ENCODE measurements around the gene SBK2. TPM values are rescaled to one million over a fixed set of nuclear protein-coding genes. Genes with fewer than 3 reads are reported as not detected.

SBK2 gene, protein sequence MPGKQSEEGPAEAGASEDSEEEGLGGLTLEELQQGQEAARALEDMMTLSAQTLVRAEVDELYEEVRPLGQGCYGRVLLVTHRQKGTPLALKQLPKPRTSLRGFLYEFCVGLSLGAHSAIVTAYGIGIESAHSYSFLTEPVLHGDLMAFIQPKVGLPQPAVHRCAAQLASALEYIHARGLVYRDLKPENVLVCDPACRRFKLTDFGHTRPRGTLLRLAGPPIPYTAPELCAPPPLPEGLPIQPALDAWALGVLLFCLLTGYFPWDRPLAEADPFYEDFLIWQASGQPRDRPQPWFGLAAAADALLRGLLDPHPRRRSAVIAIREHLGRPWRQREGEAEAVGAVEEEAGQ
- 2.0 to 2.9 TPM (median 2.2 TPM) in 5 replicates for total RNA-seq (2022; extraction: Qiagen RNA extraction; ENCODE audit: low read depth)

DNA sequence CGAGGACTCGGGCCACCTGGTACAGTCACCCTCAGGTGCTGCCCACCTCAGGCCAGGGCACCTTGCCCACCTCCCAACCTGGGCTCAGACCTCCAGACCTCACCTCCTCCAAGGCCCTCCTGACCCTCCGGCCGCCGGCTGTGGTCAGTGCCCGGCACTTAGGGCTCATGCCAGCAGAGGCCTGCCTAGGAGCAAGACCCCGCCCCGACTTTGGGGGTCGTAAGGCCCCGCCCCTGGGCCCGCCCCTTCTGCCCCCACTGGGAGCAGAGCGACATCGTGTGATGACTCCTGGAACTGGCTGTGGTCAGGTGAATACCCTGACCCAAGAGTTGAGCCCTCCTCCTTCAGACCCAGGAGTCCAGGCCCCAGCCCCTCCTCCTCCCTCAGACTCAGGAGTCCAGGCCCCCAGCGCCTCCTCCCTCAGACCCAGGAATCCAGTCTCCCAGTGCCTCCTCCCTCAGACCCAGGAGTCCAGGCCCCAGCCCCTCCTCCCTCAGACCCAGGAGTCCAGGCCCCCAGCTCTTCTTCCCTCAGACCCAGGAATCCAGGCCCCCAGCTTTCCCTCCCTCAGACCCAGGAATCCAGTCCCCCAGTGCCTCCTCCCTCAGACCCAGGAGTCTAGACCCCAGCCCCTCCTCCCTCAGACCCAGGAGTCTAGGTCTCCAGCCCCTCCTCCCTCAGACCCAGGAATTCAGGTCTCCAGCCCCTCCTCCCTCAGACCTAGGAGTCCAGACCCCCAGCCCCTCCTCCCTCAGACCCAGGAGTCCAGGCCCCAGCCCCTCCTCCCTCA is at the start of gene SBK2:
Gene SBK2 (minus strand): TSS at position 183 of the 790 bp plus-strand sequence. CDS start 839 bp downstream, outside the sequence.

DNA sequence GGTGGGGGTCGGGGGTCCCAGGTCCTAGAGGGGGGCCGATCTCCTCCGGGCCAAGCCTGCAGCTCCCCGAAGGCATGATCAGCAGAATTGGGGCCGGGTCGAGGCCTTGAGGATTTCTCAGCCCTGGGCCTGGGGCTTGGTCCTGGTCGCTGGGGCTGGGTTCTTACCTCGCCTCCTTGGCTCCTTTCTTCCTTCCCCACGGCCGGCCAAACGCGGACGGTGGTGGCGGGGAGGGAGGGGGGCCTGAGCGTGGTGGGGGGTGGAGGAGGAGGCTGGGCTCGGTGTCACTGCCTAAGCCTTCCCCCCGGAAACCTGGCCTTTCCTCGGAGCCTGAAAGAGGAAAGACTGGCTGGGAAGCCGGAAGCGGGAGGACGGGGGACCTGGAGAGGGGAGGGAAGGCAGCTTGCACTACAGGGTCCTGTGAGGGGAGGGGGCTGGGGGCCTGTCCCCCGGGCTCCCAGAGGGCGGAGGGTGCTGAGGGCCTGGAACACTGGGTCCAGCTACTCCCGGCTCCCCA is 43.8 kb upstream of the SBK2 start, which contains the start of gene ZNF579:
Gene ZNF579 (minus strand): TSS at position 221 of the 517 bp plus-strand sequence. CDS start 1,209 bp downstream, outside the sequence.

DNA sequence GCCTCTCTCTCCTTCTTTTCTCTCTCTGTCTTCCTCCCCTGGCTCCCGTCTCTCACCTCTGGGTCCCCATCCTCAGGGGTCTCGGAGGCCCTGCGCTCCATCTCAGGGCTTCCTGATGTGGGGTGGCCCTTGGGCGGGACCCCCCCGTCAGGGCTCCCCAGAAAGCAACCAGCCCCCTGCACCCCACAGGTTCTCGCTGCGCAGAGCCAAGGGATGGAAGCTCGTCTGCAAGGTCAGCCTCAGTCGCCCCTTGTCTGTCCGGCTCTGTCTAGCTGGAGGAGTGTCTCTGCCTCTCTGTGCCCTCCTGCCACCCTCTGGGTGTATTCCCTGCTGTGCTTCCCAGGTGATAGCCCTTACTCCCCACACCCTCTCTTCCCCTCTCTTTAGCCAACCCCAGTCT is 8.5 kb upstream of the SBK2 start, which contains the start of gene SBK3:
Gene SBK3 (minus strand): TSS at position 101 of the 400 bp plus-strand sequence. CDS start 0 bp downstream, at position 101.

DNA sequence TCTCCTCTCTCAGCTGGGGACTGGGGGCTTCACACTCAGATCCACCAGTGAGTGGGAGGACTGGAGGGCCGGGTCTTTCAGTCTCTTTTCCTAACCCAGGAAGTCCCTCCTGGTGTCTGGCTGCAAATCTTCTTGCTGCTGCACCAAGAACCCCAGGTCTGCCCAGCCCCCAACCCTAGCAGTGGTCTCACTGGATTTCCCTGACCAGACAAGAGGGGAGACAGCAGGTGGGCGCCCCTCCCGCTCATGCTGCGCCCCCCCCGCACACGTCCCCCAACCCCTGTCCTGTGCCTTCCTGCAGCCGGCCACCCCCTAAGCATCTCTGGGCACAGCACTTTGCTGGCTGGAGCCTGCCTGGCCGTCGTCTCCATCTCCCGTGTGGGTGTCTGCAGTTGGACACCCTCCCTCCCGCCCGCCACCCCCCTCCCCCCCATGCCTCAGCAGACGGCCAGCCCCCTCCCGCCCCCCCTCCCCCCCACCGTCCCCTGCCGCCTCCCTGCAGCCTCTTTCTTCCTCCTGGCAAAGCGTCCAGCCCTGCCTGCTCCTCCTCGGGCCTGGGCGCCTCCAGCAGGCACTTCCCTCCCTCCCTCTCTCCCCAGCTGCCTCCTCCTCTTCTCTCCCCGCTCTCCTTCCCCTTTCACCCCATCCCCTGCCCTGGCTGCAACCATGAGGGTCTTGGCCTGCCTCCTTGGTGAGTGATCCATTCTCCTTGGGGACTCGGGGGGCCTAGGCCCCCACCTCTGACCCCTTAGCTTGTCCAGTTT is 48.8 kb downstream of the SBK2 start, which contains the start of gene SSC5D:
Gene SSC5D (plus strand): TSS at position 513 of the 764 bp plus-strand sequence. CDS start 154 bp downstream, at position 667.

DNA sequence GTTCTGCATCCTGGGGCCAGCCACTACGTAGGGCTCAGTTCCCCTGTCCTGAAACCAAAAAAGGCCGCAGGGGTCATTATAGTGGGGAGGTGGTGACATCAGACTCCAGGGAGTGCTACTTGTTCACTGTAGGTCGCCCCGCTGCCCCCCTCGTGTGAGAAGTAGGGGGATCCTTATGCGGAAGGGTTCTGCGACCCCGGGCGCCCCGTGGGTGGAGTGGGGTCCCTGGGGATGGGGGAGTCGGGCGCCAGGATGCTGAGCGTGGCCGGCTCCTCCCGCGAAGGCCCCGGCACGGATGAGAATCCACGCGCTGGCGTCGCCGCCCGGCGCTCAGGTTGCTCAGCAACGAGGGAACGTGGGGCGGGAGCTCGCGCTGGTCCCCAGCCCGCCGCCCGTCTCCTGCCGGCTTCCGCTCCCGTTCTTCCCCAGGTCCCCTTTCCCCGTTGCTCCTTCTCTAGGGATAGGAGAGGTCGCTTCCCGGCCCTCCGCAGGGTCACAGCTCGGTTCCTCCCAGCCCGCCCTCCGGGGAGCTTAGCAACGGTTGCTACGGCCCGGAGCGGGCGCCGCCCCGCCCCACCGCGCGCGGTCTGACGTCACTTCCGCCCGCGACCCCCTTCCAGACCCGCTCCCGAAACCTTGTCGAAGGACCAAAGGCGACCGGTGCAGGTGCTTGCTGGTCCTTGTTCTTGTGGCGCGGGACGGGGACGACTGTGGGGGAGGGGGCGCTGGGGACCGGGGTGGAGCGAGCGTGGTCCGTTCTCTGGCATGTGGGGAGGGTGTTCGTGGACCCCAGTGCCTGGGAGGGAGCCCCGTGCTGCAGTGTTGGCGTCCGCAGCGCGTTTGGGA is 52.1 kb downstream of the SBK2 start, which contains the start of gene NAT14:
Gene NAT14 (plus strand): TSS at position 596 of the 846 bp plus-strand sequence. CDS start 521 bp downstream, outside the sequence.

Other genes starting within 250 kb of the SBK2 start
- gene TMEM150B, start 211.8 kb downstream of the SBK2 start, total RNA-seq (2022; extraction: Qiagen RNA extraction; ENCODE audit: low read depth), result not detected in 5 replicates
- gene KMT5C, start 197.3 kb downstream of the SBK2 start, total RNA-seq (2022; extraction: Qiagen RNA extraction; ENCODE audit: low read depth), result 7.5 to 12.2 TPM (median 9.8 TPM) in 5 replicates
- gene COX6B2, start 182.4 kb downstream of the SBK2 start, total RNA-seq (2022; extraction: Qiagen RNA extraction; ENCODE audit: low read depth), result 0.93 to 1.6 TPM (median 1.0 TPM) in 5 replicates
- gene GARIN5B, start 173.9 kb downstream of the SBK2 start, total RNA-seq (2022; extraction: Qiagen RNA extraction; ENCODE audit: low read depth), result 0.11 to 0.24 TPM (median 0.18 TPM) in 5 replicates
- gene IL11, start 166.7 kb downstream of the SBK2 start, total RNA-seq (2022; extraction: Qiagen RNA extraction; ENCODE audit: low read depth), result 80.6 to 115 TPM (median 100 TPM) in 5 replicates
- 1.2 to 3.3 TPM (median 2.2 TPM) in 5 replicates for gene TMEM190, start 160.3 kb downstream of the SBK2 start, total RNA-seq (2022; extraction: Qiagen RNA extraction; ENCODE audit: low read depth)
- gene TMEM238, start 152.8 kb downstream of the SBK2 start, total RNA-seq (2022; extraction: Qiagen RNA extraction; ENCODE audit: low read depth), result 2.3 to 10.5 TPM (median 6.4 TPM) in 5 replicates
- gene RPL28, start 151.2 kb downstream of the SBK2 start, total RNA-seq (2022; extraction: Qiagen RNA extraction; ENCODE audit: low read depth), result 2,493 to 3,190 TPM (median 2,735 TPM) in 5 replicates
- gene UBE2S, start 129.3 kb downstream of the SBK2 start, total RNA-seq (2022; extraction: Qiagen RNA extraction; ENCODE audit: low read depth), result 269 to 476 TPM (median 433 TPM) in 5 replicates
- 0.01 TPM in 1 of 5 replicates, not detected in the others for gene SHISA7, start 93.8 kb downstream of the SBK2 start, total RNA-seq (2022; extraction: Qiagen RNA extraction; ENCODE audit: low read depth)
- 54.0 to 64.5 TPM (median 63.3 TPM) in 5 replicates for gene ISOC2, start 75.5 kb downstream of the SBK2 start, total RNA-seq (2022; extraction: Qiagen RNA extraction; ENCODE audit: low read depth)
- gene C19orf85, start 72.4 kb downstream of the SBK2 start, total RNA-seq (2022; extraction: Qiagen RNA extraction; ENCODE audit: low read depth), result not detected in 5 replicates
- gene ZNF628, start 60.5 kb downstream of the SBK2 start, total RNA-seq (2022; extraction: Qiagen RNA extraction; ENCODE audit: low read depth), result 3.7 to 10.2 TPM (median 6.9 TPM) in 5 replicates
- gene NAT14, start 51.9 kb downstream of the SBK2 start, total RNA-seq (2022; extraction: Qiagen RNA extraction; ENCODE audit: low read depth), result 38.9 to 58.1 TPM (median 52.3 TPM) in 5 replicates
- 0.57 to 1.6 TPM (median 0.99 TPM) in 5 replicates for gene SSC5D, start 48.7 kb downstream of the SBK2 start, total RNA-seq (2022; extraction: Qiagen RNA extraction; ENCODE audit: low read depth)
- gene SBK3, start 8.4 kb upstream of the SBK2 start, total RNA-seq (2022; extraction: Qiagen RNA extraction; ENCODE audit: low read depth), result 1.7 to 2.4 TPM (median 2.2 TPM) in 5 replicates
- gene ZNF579, start 43.7 kb upstream of the SBK2 start, total RNA-seq (2022; extraction: Qiagen RNA extraction; ENCODE audit: low read depth), result 14.6 to 28.1 TPM (median 24.1 TPM) in 5 replicates
- 22.2 to 26.3 TPM (median 25.2 TPM) in 5 replicates for gene FIZ1, start 62.4 kb upstream of the SBK2 start, total RNA-seq (2022; extraction: Qiagen RNA extraction; ENCODE audit: low read depth)
- gene ZNF524, start 63.2 kb upstream of the SBK2 start, total RNA-seq (2022; extraction: Qiagen RNA extraction; ENCODE audit: low read depth), result 12.1 to 19.8 TPM (median 17.6 TPM) in 5 replicates
- gene ZNF865, start 68.5 kb upstream of the SBK2 start, total RNA-seq (2022; extraction: Qiagen RNA extraction; ENCODE audit: low read depth), result 7.2 to 14.6 TPM (median 13.0 TPM) in 5 replicates
- gene ZNF784, start 87.4 kb upstream of the SBK2 start, total RNA-seq (2022; extraction: Qiagen RNA extraction; ENCODE audit: low read depth), result 4.6 to 7.3 TPM (median 6.2 TPM) in 5 replicates
- gene ZNF580, start 103.9 kb upstream of the SBK2 start, total RNA-seq (2022; extraction: Qiagen RNA extraction; ENCODE audit: low read depth), result 27.7 to 54.4 TPM (median 43.3 TPM) in 5 replicates
- gene ZNF581, start 106.5 kb upstream of the SBK2 start, total RNA-seq (2022; extraction: Qiagen RNA extraction; ENCODE audit: low read depth), result 41.4 to 47.7 TPM (median 45.7 TPM) in 5 replicates
- 12.4 to 17.8 TPM (median 15.3 TPM) in 5 replicates for gene CCDC106, start 111.1 kb upstream of the SBK2 start, total RNA-seq (2022; extraction: Qiagen RNA extraction; ENCODE audit: low read depth)
- 262 to 319 TPM (median 307 TPM) in 5 replicates for gene U2AF2, start 117.9 kb upstream of the SBK2 start, total RNA-seq (2022; extraction: Qiagen RNA extraction; ENCODE audit: low read depth)
- 135 to 217 TPM (median 182 TPM) in 5 replicates for gene EPN1, start 138.1 kb upstream of the SBK2 start, total RNA-seq (2022; extraction: Qiagen RNA extraction; ENCODE audit: low read depth)
- not detected in 5 replicates for gene NLRP9, start 201.3 kb upstream of the SBK2 start, total RNA-seq (2022; extraction: Qiagen RNA extraction; ENCODE audit: low read depth)
- 0.13 to 0.63 TPM (median 0.53 TPM) in 5 replicates for gene RFPL4A, start 222.0 kb upstream of the SBK2 start, total RNA-seq (2022; extraction: Qiagen RNA extraction; ENCODE audit: low read depth)
- 0.12 to 0.34 TPM (median 0.12 TPM) in 3 of 5 replicates, not detected in the others for gene RFPL4AL1, start 232.0 kb upstream of the SBK2 start, total RNA-seq (2022; extraction: Qiagen RNA extraction; ENCODE audit: low read depth)